GM18909 (cell line): Measurements from ENCODE around the gene TM4SF1.

ENCODE experiments used
- ATAC-seq: cut with Tn5 transposase; IDR thresholded peaks from one replicate; pipeline ENCODE4 v1.9.1; 2021; ENCODE audit warnings: mild to moderate bottlenecking; ENCODE audit not compliant: unreplicated experiment, poor library complexity

Gene TM4SF1, protein sequence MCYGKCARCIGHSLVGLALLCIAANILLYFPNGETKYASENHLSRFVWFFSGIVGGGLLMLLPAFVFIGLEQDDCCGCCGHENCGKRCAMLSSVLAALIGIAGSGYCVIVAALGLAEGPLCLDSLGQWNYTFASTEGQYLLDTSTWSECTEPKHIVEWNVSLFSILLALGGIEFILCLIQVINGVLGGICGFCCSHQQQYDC

DNA sequence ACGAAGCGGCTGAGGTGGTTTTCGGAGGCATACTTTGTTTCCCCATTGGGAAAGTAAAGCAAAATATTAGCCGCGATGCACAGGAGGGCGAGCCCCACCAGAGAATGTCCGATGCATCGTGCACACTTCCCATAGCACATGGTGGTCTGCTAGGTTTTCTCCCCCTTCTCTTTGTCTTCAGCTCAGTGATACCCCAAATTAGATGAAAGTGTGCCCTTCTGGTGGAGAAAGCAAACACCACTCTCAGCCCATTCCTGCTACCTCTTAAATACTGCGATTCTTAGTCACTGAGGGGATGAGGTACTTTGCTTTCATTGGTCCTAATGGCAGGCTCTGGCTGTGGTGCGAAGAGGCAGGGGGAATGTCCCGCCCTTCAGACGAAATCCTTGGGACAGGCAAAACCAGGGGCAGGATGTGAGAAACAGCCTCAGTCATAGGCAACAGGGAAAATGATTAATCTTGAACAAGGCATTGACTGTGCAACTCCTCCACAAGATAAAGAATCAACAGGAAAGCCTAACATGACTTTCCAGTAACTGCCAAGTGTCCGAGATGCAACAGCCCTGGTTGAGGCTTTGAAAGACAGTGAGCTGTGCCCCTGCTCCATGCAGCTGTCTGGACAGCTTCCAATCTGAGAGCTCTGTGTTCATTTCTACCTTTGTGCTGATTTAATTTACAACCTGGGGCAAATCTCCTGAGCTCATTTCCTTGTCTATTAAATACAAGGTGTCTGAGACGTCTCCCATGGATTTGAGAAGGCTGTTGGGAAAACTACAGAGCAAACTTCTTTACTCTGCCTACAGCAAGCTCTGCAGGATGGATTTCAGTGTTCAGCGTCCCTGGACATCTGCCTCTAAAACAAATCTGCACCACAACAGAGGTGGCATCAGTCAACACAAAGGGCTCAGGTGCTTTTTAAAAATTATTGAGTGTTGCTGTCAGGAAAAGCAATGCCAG lies at the start of gene TM4SF1:
Gene TM4SF1, minus strand, starts transcription at position 242 of the 957 bp plus-strand sequence. Its CDS starts 102 bp downstream, at position 140.
- ATAC-seq = no peak

DNA sequence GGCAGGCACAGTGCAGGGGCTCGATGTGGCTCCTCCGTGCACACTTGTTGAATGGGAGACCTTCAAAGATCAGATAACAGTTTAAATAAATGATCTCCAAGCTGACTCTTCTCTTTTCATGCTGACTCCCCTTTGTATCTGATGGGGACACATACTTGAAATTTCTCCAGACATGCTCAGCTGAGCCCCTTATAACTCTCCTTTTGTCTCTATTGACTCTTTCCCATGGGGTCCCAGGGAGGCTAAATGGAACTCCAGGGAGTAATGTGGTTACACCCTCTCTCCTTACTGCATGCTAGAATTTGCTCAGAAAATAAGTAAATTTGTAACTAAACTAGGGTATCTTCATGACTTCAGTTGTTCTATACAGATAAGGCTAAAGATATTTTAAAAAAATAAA lies 48.9 kb upstream of the TM4SF1 start:
- ATAC-seq = no peak

DNA sequence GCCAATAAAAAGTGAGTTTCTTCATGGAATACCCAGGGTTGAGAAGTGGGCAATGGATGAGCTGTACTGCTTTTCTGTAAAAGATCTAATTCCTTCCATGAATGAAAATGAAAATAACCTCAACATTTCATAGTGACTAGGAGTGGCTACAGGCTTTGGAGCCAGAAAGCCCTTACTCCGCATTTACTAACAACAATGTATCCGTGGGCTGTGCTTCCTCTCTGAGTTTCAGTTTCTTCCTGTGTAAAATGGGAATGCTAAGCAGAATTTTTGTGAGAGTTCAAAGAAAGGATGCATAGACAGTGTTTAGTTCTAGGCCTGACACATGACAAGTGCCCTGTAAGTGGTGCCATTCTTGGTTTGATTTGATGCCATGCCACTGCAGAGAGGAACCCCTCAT lies 47.5 kb upstream of the TM4SF1 start:
- no peak for ATAC-seq

DNA sequence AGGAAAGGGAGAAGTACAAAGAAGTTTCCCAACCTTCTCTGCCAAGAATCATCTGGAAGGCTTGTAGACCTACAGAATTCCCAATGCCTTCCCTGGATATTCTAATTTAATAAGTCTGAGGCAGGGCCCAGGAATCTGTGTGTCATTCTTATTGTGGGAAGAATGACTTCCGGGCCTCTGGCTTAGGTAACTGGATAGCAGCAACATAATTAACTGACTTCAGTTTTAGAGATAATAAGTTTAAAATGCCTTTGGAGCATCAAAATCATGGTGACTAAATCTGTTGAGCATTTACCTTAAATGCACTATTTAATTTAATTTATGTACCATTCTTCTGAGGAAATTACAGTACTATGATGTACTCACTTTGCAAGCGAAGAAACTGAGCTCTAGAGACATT lies 44.3 kb upstream of the TM4SF1 start:
- no peak for ATAC-seq

DNA sequence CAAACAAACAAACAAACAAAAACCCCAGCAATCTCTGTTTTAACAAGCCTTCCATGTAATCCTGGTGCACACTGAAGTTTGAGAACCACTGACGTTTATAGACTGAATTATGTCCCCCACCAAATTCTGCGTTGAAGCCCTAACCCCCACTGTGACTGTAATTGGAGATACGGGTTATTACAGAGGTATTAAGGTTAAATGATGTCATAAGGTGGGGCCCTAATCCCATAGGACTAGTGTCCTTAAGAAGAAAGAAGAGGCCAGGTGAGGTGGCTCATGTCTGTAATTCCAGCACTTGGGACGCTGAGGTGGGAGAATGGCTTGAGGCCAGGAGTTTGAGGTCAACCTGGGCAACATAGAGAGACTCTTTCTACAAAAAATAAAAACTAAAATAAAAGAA lies 42.4 kb upstream of the TM4SF1 start:
- ATAC-seq = no peak

DNA sequence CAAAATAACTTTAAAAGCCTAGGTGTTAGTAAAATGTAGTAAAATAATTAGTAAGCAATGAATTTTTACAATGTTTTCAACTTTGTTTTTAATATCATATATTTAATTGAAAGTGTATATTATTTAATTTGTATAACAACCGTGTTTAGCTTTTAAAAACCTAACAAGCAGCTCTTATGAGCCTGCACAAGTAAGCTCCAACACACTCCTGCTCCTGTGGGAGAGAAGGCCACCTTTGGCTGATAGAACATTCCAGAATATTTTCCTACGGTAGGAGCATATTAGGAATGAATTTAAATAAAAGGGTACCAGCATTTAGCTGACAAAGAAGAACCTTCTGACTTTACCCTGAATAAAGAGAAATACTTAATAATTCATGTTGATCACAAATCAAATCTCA lies 40.3 kb upstream of the TM4SF1 start:
- ATAC-seq = no peak

DNA sequence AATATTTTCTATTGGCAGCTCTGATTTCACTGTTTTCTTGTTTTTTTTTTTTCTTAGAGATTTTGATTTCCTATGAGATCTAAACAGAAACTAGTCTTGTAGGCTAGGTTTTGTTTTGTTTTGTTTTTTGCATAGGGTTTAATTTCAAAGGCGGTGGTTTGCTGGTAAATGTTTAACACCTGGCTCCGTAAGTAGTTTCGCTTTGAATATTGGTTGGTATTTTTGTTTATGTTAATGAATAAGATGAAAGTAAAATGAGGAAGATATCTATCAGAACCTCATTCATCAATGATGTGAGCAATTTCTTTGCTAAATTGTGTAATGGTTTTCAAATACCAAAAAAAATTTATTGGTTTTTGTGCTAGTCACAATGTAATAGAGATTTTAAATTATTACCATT lies 39.7 kb upstream of the TM4SF1 start:
- ATAC-seq = peak; percentile 91

DNA sequence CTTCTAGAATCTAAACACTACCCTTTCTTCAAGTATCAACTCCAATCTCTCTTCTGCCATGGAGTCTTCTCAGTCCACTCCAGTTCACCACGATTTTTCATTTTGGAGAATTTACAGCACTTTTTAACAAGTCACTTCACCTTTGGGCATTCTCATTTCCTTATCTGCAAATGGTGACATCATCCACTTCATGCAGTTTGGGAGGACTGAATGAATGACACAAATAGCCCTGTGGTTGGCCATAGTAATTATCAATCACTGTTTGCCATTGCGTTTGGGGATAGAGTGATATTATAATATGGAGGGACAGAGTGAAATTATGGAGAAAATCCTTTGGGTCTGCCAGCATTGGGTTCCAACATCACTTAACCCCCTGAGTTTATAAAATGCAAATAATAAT lies 38.0 kb upstream of the TM4SF1 start:
- ATAC-seq = no peak

DNA sequence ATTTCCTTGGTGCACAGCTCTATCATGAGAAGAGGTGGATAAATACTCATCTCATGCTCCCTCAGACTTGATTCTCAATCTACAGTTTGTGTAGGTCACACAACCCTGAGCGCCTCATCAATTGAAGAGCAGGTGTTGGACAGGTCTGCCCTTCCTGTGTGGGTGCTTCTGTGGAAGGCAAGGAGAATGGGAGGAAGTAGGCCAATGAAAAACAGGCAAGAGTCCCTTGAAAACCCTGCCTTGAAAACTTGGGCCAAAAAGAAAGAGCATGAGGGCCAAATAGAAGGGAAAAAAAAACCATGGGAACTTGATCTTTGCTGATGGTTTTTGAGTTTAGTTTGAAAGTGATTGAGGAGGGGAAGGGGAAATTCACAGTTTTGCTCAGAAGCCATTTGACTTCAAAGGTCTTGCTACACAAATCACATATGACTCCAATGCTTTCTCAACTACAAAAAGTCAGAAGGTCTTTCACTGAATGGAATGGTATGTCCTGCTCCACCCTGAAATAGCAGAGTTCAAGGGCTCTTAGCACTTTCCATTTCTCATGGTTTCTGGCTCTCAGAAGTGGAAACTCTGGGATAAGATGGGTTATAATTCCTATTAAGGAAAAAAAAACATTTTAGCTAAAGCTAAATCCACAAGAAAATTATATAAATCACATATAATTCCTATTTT lies 37.2 kb upstream of the TM4SF1 start:
- ATAC-seq = no peak

DNA sequence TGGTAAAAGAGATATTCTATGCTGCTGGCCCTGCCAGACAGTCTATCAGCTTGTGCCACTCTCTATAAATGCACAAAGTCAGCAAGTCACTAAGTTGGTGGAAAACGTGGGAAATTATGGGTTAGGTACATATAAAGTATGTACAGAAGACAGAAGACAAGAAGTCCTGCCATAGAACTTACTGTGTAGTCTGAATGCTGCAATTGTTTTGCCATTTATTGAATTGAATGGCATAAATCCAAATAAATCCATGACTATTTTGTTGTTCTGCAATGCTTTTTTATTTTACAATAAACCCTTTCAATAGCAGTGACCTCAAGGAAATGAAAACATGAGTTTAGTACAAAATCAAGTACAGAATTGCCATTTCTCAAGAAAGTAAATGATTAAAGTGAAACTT lies 34.1 kb upstream of the TM4SF1 start:
- ATAC-seq = no peak

DNA sequence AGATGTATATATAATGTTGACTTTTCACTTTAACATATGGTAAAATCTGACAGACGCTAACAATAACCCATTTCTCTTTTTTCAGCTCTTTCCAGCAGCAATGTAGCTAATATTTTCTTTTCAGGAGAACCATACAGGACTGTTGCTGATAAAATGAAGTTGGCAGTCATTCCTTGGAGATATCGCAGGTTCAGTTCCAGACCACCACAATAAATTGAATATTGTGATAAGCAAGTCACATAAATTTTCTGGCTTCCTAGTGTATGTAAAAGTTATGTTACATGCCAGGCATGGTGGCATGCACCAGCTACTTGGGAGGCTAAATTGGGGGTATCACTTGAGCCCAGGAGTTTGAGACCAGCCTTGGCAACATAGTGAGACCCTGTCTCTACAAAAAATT lies 31.9 kb upstream of the TM4SF1 start:
- no peak for ATAC-seq

DNA sequence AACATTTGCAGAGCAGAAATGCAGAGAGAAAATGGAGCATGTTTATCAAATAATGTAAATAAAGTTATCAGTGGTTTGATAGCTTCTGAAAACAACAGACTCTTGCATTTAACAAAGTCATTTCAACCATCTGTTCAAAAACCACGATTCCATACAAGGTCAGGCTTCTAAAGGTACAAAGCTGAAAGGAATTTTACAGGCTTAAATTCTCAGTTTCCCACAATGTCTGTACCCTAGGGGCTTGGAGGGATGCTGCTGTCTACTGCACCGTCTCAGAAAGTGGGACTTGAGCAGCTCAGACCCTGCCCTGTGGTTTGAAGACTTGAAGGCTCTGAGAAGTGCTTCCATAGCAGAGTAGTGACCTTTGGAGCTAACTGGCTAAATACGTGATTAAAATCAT lies 30.4 kb upstream of the TM4SF1 start:
- ATAC-seq = no peak

DNA sequence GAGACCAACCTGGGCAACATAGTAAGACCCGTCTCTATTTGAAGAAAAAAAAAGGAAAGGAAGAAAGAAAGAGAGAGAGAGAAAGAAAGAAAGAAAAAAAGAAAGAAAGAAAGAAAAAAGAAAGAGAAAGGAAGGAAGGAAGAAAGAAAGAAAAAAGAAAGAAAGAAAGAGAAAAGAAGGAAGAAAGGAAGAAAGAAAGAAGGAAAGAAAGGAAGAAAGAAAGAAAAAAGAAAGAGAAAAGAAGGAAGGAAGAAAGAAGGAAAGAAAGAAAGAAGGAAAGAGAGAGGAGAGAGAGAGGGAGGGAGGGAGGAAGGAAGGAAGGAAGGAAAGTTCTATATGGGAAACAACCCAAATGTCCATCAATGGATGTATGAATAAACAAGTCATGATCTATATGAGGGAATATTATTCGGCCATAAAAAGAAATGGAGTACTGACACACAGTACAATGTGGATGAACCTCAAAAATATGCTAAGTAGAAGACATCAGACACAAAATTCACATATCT lies 28.8 kb upstream of the TM4SF1 start:
- no peak for ATAC-seq

DNA sequence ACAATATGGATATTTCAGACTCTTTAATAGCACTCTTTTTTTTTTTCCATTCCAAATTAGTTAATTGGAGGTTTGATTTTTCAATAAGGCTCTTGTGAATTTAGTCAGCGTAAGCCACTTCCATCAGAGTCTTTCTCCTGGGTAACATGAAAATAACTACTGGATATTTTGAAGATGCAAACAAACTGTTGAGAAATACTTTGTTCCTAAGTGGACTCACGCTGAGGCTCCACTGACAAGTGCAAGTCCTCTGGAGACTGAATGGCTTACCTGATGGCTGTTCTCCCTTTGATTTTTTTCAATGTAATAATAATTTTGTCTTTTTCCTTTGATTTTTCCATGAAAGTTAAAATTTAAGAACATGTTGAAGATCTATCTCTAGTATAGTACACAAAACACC lies 26.0 kb upstream of the TM4SF1 start:
- no peak for ATAC-seq

DNA sequence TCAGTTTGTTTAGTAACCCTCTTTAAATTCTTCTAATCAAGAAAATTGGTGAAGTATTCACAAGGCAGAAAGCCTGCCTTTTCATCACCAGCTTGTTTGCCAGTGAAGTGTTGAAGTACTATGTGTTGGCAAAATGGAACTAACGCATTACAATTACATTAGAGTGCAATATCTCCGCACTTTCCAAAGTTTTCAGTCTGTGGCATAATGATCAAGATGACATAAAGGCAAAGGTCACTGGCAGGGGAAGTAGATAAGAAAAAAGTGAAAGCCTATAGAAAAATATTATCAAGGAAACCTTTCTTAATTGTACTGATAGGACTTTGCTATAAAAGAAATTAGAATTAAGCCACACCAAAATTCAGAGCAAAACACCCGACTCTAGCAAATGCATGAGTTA lies 25.0 kb upstream of the TM4SF1 start:
- ATAC-seq = no peak

DNA sequence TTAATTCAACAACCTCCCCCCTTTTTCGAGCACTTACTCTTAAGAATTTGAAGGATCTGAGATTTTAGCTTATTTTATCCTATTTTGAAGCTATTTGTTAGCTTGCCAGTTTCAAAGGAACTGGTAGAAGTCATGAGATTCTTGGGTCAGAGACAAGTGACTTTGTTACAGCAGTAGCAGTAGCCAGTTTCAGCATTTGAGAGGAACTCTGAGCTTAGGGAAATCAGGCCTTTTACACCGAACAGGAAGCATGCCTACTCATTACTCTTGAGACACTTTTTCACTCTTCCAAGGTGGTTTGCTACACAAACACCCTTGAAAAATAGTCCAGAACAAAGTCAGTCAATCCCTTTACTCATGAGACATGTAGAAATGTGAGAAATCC lies 24.5 kb upstream of the TM4SF1 start:
- ATAC-seq = no peak

DNA sequence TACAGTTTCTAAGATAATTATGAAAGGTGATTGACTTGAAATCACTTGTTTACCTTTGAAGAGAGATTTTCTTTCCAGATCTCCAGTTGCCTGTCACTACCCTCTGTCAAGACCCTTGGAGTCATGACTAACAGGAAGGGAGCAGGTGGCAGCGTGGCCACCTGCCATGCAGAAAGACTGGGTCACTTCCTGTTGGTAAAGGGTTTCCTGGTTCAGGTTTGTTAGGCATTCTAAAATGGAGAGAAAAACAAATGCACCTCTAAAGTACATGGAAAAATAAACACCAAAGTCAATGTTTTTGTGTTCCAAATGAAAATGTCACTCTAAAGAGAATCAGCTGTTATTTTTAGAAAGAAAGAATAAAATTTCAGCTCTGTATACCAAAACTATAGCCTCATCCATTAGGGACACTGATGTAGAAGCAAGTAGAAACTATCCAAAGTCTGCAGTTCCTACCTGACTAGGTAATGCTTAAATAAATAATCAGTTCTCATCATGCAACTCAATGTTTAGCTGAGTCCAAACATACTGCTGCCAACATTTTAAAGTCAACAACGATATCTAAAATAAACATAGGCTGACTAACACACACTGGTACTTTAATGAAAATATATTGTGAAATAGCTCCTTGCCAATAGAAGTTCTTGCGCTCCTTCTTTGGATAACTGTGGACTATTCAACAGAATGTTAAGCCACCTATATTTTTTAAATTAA lies 23.9 kb upstream of the TM4SF1 start:
- ATAC-seq = no peak

DNA sequence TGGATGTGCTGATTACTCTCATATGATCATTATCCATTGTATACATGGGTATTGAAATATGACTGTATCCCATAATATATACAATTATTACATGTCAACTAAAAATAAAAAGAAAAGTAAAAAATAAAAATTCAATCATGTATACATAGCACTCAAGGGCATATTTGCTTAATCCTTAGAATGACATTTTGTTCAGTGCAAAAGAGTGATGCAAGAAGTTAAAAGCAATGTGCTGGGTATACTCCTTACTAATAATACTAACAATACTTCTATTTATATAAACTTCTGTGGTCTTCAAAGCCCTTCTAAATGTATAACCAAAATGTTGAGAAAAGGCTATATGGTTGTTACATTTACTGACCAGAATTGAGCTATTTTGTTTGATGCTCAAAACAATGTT lies 23.2 kb upstream of the TM4SF1 start:
- ATAC-seq = no peak

DNA sequence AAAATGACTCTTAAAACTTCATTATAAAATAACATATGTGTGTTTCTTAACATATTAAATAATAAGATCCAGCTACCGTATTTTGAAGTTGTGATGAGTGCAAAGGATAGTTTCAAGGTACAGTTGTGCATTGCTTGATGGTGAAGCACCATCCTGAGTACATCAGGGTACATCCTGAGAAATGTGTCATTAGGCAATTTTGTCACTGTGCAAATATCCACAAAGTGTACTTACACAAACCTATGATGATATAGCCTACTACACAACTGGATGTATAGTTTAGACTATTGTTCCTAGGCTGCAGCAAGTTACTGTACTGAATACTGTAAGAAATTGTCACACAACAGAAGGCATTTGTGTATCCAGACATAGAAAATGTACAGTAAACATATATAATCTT lies 20.8 kb upstream of the TM4SF1 start:
- no peak for ATAC-seq

DNA sequence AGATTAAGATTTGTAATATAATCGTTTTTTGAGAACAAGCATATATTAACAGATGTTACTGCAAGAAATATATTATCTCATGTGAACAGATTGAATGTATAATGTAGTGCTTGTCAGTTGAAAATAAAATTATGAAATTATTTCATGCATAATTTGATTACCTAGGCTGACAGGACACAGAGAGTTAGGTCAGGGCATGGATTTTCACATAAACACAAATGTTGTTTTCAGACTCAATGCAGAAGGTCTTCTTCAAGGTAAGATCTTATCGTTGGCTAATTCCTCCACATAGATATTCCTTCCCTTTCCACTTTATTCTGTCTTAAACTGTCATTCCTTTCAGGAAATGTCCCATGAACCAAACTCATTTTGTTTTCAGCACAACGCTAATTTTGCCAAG lies 20.1 kb upstream of the TM4SF1 start:
- no peak for ATAC-seq

DNA sequence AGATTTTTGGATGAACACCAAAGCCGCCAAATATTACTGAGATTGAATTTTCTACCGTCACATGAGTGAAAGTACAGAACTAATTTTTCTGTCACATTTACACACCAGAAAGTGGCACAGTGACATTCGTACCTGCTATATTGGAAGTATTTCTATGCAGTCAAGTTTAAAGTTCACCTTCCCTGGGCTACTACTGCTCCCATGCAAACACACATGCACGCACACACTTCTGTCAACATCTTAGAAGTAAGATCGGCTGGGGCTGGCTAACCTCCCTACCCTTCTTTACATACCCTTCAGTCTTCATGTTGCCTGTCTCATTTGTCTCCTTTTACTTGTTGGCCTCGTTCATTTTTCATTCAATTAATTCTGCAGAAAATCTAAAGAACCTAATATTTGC lies 19.0 kb upstream of the TM4SF1 start:
- ATAC-seq = no peak
